ENCODE results near the gene PCDHGB1.
"Not testable (repeated sequence)": the region's sequence is repeated elsewhere in the genome, so short reads cannot be mapped to it uniquely, and the experiment has no call there.

The PCDHGB1 gene

GRCh38 chr5:141387557-141388311 is 37.8 kb downstream of the PCDHGB1 start, which contains the start of gene PCDHGB4:
PCDHGB4 (plus strand) TSS chr5:141387698; CDS start chr5:141387885, 187 bp downstream.
- H3K4me3 ChIP-seq (ENCODE audit: low read length), result peak within 1 kb of the TSS; percentile 54
- DNase-seq (ENCODE audit: low read depth), result peak; percentile 54

GRCh38 chr5:141388661-141389060 is 38.8 kb downstream of the PCDHGB1 start:
- no peak for DNase-seq (ENCODE audit: low read depth)
- no peak for TF ChIP-seq CTCF (conservative IDR thresholded peaks at IDR 0.05; ENCODE audit: low read length)
- no peak overlapping the region; the same call in 1 of the 2 replicates for H3K4me3 ChIP-seq (ENCODE audit: low read length)

More at GRCh38 chr5:141387557-141388311, 37.8 kb downstream of the PCDHGB1 start, which contains the start of gene PCDHGB4:
- peak; percentile 64 for TF ChIP-seq CTCF (conservative IDR thresholded peaks at IDR 0.05; ENCODE audit: low read length)

- no peak for DNase-seq (ENCODE audit: low read depth)
- H3K4me3 ChIP-seq (ENCODE audit: low read length), result no peak overlapping the region
- TF ChIP-seq CTCF (conservative IDR thresholded peaks at IDR 0.05; ENCODE audit: low read length), result no peak
Observed at GRCh38 chr5:141389153-141390042, 39.5 kb downstream of the PCDHGB1 start.

- H3K4me3 ChIP-seq (ENCODE audit: low read length), result peak within 1 kb of the TSS; percentile 9; the same call in 1 of the 2 replicates
- TF ChIP-seq CTCF (conservative IDR thresholded peaks at IDR 0.05; ENCODE audit: low read length), result peak; percentile 22
- DNase-seq (ENCODE audit: low read depth), result peak; percentile 41
Observed at GRCh38 chr5:141392429-141393198, 42.7 kb downstream of the PCDHGB1 start, which contains the start of gene PCDHGA8. PCDHGA8 (plus strand) TSS chr5:141392633; CDS start chr5:141392814, 181 bp downstream.

GRCh38 chr5:141393267-141393666 is 43.4 kb downstream of the PCDHGB1 start:
- H3K4me3 ChIP-seq (ENCODE audit: low read length), result no peak overlapping the region
- no peak for TF ChIP-seq CTCF (conservative IDR thresholded peaks at IDR 0.05; ENCODE audit: low read length)
- no peak for DNase-seq (ENCODE audit: low read depth)

- DNase-seq (ENCODE audit: low read depth); H3K4me3 ChIP-seq (ENCODE audit: low read length): not testable (repeated sequence)
Observed at GRCh38 chr5:141394401-141395187, 44.7 kb downstream of the PCDHGB1 start.
